ENCODE results near the gene BCL3.
"Not testable (repeated sequence)": the region's sequence is repeated elsewhere in the genome, so short reads cannot be mapped to it uniquely, and the experiment has no call there.

BCL3 gene

GRCh38 chr19:44757057-44757734 is 8.7 kb downstream of the BCL3 start:
- in situ Hi-C loops (cut with MboI; ENCODE audit: low sequenced_read_pairs) = no loop called here

GRCh38 chr19:44757735-44758505 is 9.4 kb downstream of the BCL3 start:
- in situ Hi-C loops (cut with MboI; ENCODE audit: low sequenced_read_pairs) = no loop called here

GRCh38 chr19:44758596-44758995 is 10.1 kb downstream of the BCL3 start:
- in situ Hi-C loops (cut with MboI; ENCODE audit: low sequenced_read_pairs) = no loop called here

- in situ Hi-C loops (cut with MboI; ENCODE audit: low sequenced_read_pairs) = no loop called here
Measured at GRCh38 chr19:44759083-44759804, 10.7 kb downstream of the BCL3 start.

- in situ Hi-C loops (cut with MboI; ENCODE audit: low sequenced_read_pairs) = no loop called here
Measured at GRCh38 chr19:44762038-44762437, 13.5 kb downstream of the BCL3 start.

GRCh38 chr19:44765033-44765948 is 16.8 kb downstream of the BCL3 start:
- in situ Hi-C loops (cut with MboI; ENCODE audit: low sequenced_read_pairs) = no loop called here

- in situ Hi-C loops (cut with MboI; ENCODE audit: low sequenced_read_pairs) = no loop called here
Measured at GRCh38 chr19:44765949-44766335, 17.4 kb downstream of the BCL3 start.

- in situ Hi-C loops (cut with MboI; ENCODE audit: low sequenced_read_pairs) = no loop called here
Measured at GRCh38 chr19:44767295-44768180, 19.0 kb downstream of the BCL3 start.

- in situ Hi-C loops (cut with MboI; ENCODE audit: low sequenced_read_pairs) = loop anchor here (5.0 kb wide), 1 partner anchor 48 kb away; no protein-coding TSS in a partner anchor
Measured at GRCh38 chr19:44770550-44771257, 22.2 kb downstream of the BCL3 start.

GRCh38 chr19:44772144-44772543 is 23.6 kb downstream of the BCL3 start:
- in situ Hi-C loops (cut with MboI; ENCODE audit: low sequenced_read_pairs) = loop anchor here (5.0 kb wide), 1 partner anchor 50 kb away; no protein-coding TSS in a partner anchor

- in situ Hi-C loops (cut with MboI; ENCODE audit: low sequenced_read_pairs) = loop anchor here (5.0 kb wide), 1 partner anchor 51 kb away; no protein-coding TSS in a partner anchor
Measured at GRCh38 chr19:44772959-44773358, 24.5 kb downstream of the BCL3 start.

- in situ Hi-C loops (cut with MboI; ENCODE audit: low sequenced_read_pairs) = no loop called here
Measured at GRCh38 chr19:44775676-44776240, 27.2 kb downstream of the BCL3 start.

GRCh38 chr19:44776402-44777096 is 28.0 kb downstream of the BCL3 start:
- in situ Hi-C loops (cut with MboI; ENCODE audit: low sequenced_read_pairs) = no loop called here

- in situ Hi-C loops (cut with MboI; ENCODE audit: low sequenced_read_pairs) = no loop called here
Measured at GRCh38 chr19:44777715-44778347, 29.3 kb downstream of the BCL3 start, which contains the start of gene CBLC. CBLC (plus strand) TSS chr19:44777890; CDS start chr19:44777932, 42 bp downstream.

- in situ Hi-C loops (cut with MboI; ENCODE audit: low sequenced_read_pairs) = no loop called here
Measured at GRCh38 chr19:44779150-44779549, 30.6 kb downstream of the BCL3 start.

- in situ Hi-C loops (cut with MboI; ENCODE audit: low sequenced_read_pairs) = not testable (repeated sequence)
Measured at GRCh38 chr19:44781694-44782093, 33.2 kb downstream of the BCL3 start.

GRCh38 chr19:44782729-44783128 is 34.2 kb downstream of the BCL3 start:
- in situ Hi-C loops (cut with MboI; ENCODE audit: low sequenced_read_pairs) = no loop called here

All from HL-60/S4 treated with retinoic acid at 250 ng/mL for 4 days and 3 days (cell line).